Sigmoid colon (tissue), 4 donors: ENCODE data around the gene MAP3K20.

ENCODE experiments used
- CTCF ChIP-seq, 4 experiments: fragments of 450-650 bp in 3 of 4; fragments of 200-600 bp in 1 of 4; IDR thresholded peaks; one replicate each; pipeline ENCODE4 v1.5.1; 2016 to 2019; ENCODE audit warnings: antibody characterized with exemption in 4 of 4, mild to moderate bottlenecking in 3 of 4, moderate library complexity in 2 of 4
- POLR2A ChIP-seq, 2 donors: fragments of 450-650 bp; IDR thresholded peaks; one replicate each; pipeline ENCODE4 v1.6.1; 2016; ENCODE audit warnings: antibody characterized with exemption in 2 of 2, mild to moderate bottlenecking in 2 of 2, moderate library complexity in 2 of 2
- POLR2AphosphoS5 ChIP-seq, 4 donors: sonication (generic); formaldehyde crosslinking; IDR thresholded peaks; one replicate each; pipeline ENCODE4 v1.6.1; 2017; ENCODE audit warnings: antibody characterized with exemption in 4 of 4

- TF ChIP-seq CTCF (IDR thresholded peaks at IDR 0.05) (no peak), POLR2A (IDR thresholded peaks at IDR 0.05) (no peak), POLR2AphosphoS5 (IDR thresholded peaks at IDR 0.05) (no peak)
Observed at GRCh38 chr2:173117678-173118077, 42.0 kb downstream of the MAP3K20 start.
